ENCODE measurements around the gene OR2L8. TPM values are rescaled to one million over a fixed set of nuclear protein-coding genes. Genes with fewer than 3 reads are reported as not detected.

Gene OR2L8
- total RNA-seq, 1 donor from 2014 or later: 0.34 TPM

DNA sequence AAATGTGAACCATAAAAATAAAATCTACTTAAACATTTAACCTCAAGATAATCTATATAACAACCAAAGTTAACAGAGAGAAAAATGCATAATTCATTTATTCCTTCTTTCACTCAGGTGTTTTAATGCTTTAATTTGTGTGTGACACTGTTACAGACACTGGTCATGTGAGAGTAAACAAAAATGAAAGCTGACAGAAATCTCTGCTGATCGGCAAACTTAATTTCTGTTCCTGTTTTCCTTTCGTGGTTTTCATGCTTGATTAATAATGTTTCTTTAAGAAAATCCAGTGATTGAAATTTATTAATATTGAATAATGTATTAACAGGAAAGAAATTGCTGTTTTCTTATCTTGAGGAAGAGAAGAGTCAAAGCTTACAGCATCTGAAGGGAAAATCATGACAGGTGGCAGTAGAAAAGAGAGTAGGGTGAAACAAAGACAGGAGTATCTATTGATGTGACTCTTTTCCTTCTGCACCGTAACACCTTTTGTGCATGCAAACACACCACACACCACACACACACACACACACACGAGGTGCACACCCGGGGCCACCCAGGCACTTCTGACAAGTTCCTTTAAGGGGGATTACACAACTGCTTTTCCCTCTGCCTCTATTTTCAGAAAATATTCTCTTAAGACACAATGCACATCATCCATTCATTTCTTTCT lies 18.0 kb downstream of the OR2L8 start:
- intact Hi-C loops (cut with micrococcal nuclease): no loop called here

DNA sequence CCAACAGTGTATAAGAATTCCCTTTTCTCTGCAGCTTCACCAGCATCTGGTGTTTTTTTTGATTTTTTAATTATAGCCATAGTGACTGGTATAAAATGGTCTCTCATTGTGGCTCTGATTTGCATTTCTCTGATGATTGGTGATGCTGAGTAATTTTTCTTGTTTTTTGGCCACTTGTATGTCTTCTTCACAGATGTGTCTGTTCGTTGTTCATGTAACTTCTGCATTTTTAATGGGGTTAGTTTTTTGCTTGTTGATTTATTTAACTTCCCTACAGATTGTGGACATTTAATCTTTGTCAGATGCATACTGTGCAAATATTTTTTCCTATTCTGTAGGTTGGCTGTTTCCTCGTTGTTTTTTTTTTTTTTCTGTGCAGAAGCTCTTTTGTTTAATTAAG lies 44.3 kb downstream of the OR2L8 start:
- intact Hi-C loops (cut with micrococcal nuclease): no loop called here

DNA sequence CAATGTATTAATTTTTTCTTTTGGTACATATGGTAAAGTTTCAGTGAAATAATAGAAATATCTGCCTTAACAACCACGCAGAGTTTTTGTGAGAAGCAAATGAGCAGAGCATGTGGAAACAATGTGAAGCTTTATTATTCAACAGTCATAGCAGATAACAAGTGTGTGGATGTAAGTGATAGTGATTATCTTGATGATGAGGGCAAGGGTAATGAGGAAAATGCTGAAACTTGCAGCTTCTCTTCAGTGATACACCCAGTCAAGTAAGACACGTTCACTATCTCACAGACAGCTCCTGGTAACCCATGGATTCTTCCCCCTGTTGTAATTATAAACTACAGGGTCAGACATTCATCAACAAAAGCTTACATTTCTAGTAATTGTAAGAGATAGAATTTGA lies 50.2 kb downstream of the OR2L8 start:
- intact Hi-C loops (cut with micrococcal nuclease): no loop called here

Other genes with a start within 250 kb of the OR2L8 start
- gene OR6F1, start 232.2 kb upstream of the OR2L8 start, total RNA-seq: not detected in 2 replicates
- not detected in 2 replicates for gene OR14K1, start 210.2 kb upstream of the OR2L8 start, total RNA-seq
- gene OR14A2, start 200.7 kb upstream of the OR2L8 start, total RNA-seq: not detected in 2 replicates
- gene OR1C1, start 188.3 kb upstream of the OR2L8 start, total RNA-seq: not detected in 2 replicates
- not detected in 2 replicates for gene OR14A16, start 124.7 kb upstream of the OR2L8 start, total RNA-seq
- not detected in 2 replicates for gene OR11L1, start 107.0 kb upstream of the OR2L8 start, total RNA-seq
- 0.61 TPM in 2 replicates for gene TRIM58, start 91.7 kb upstream of the OR2L8 start, total RNA-seq
- gene OR2W3, start 53.3 kb upstream of the OR2L8 start, total RNA-seq: not detected in 2 replicates
- gene OR2T8, start 28.6 kb upstream of the OR2L8 start, total RNA-seq: not detected in 2 replicates
- gene OR2AJ1, start 24.0 kb upstream of the OR2L8 start, total RNA-seq: not detected in 2 replicates
- 0.20 TPM in 1 of 2 replicates, not detected in the other for gene OR2AK2, start 16.4 kb downstream of the OR2L8 start, total RNA-seq
- gene OR2L5, start 64.8 kb downstream of the OR2L8 start, total RNA-seq: not detected in 2 replicates
- 0.07 and 0.10 TPM in 2 replicates for gene OR2L2, start 81.2 kb downstream of the OR2L8 start, total RNA-seq
- not detected in 2 replicates for gene OR2L3, start 98.0 kb downstream of the OR2L8 start, total RNA-seq
- gene OR2L13, start 146.3 kb downstream of the OR2L8 start, total RNA-seq: not detected in 2 replicates
- not detected in 2 replicates for gene OR2M5, start 196.3 kb downstream of the OR2L8 start, total RNA-seq
- gene OR2M2, start 226.0 kb downstream of the OR2L8 start, total RNA-seq: not detected in 2 replicates
- not detected in 2 replicates for gene OR2M3, start 248.4 kb downstream of the OR2L8 start, total RNA-seq